ENCODE results near the gene AP1G1.

DNA sequence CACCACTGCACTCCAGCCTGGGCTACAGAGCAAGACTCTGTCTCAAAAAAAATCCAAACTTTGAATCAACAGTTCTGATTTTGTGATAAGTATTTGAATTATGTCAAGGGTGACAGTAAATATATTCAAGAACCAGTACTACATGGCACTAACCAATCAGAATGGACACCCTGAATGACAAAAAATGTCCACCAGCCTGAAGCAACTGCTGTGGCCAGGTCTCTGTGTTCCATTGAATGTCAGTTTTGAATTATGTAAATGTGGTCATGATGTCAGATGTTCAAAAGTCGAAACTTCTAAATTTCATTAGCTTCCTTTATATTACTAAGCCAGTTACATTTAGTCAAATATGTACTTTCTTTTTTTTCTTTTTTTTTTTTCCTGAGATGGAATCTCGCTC, 21.7 kb upstream of the AP1G1 start:
- TF ChIP-seq, protein P1, sequence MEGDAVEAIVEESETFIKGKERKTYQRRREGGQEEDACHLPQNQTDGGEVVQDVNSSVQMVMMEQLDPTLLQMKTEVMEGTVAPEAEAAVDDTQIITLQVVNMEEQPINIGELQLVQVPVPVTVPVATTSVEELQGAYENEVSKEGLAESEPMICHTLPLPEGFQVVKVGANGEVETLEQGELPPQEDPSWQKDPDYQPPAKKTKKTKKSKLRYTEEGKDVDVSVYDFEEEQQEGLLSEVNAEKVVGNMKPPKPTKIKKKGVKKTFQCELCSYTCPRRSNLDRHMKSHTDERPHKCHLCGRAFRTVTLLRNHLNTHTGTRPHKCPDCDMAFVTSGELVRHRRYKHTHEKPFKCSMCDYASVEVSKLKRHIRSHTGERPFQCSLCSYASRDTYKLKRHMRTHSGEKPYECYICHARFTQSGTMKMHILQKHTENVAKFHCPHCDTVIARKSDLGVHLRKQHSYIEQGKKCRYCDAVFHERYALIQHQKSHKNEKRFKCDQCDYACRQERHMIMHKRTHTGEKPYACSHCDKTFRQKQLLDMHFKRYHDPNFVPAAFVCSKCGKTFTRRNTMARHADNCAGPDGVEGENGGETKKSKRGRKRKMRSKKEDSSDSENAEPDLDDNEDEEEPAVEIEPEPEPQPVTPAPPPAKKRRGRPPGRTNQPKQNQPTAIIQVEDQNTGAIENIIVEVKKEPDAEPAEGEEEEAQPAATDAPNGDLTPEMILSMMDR (IDR thresholded peaks at IDR 0.05) = no peak
- TF ChIP-seq POLR2A (IDR thresholded peaks at IDR 0.05) = no peak

Measured in thyroid gland (tissue), 4 donors.